B cell (primary cell): ENCODE data around the gene HAUS7. TPM values are rescaled to one million over a fixed set of nuclear protein-coding genes. Genes with fewer than 3 reads are reported as not detected.
A peak's percentile ranks its signal among the peaks of the same experiment; 100 is the strongest.

Experiments used
- ATAC-seq: fragments of 200-7000 bp; cut with Tn5 transposase; one replicate; pipeline ENCODE4 v1.10.0; 2021; ENCODE audit warnings: low read depth, mild to moderate bottlenecking, moderate number of reproducible peaks, moderate library complexity
- CTCF ChIA-PET: fragments of 350-600 bp; sonication (Branson Sonifier 250); formaldehyde crosslinking; loops from one replicate; lab custom pipeline; 2021; ENCODE audit warnings: antibody characterized with exemption, inconsistent platforms; lab: Charles Lee
- POLR2A ChIA-PET: fragments of 350-600 bp; sonication (Branson Sonifier 250); formaldehyde crosslinking; loops from one replicate; lab custom pipeline; 2021; ENCODE audit warnings: antibody characterized with exemption; lab: Charles Lee
- DNase-seq: peaks from one replicate; pipeline ENCODE4 v3.0.0; 2013
- H2AFZ ChIP-seq: 2 replicates; pipeline ENCODE4 v1.6.1; 2012; ENCODE audit warnings: mild to moderate bottlenecking, low read depth, low read length; ENCODE audit not compliant: insufficient read depth, poor library complexity, severe bottlenecking
- H3K27ac ChIP-seq, 2 donors: 1 replicate in 1 of 2; 2 replicates in 1 of 2; pipeline ENCODE4 v1.5.1; 2012 to 2013; ENCODE audit warnings: low read length in 2 of 2, mild to moderate bottlenecking in 2 of 2, moderate library complexity in 1 of 2
- H3K27me3 ChIP-seq, 4 experiments: fragments of 200-600 bp in 1 of 4; sonication (generic) in 1 of 4; replicated peaks in 1 of 4; 1 replicate in 2 of 4; 2 replicates in 2 of 4; pipeline versions ENCODE4 v1.6.1 to v1.7.0; 2013 to 2016; ENCODE audit warnings: low read length in 3 of 4, mild to moderate bottlenecking in 2 of 4, mixed read lengths in 1 of 4, moderate library complexity in 1 of 4; ENCODE audit not compliant: insufficient read depth in 4 of 4, control insufficient read depth in 3 of 4; ENCODE audit errors: control extremely low read depth in 1 of 4
- H3K36me3 ChIP-seq, 2 experiments: replicated peaks in 1 of 2; 1 replicate in 1 of 2; 2 replicates in 1 of 2; pipeline versions ENCODE4 v1.6.1 to v1.7.1; 2013; ENCODE audit warnings: low read length in 1 of 2; ENCODE audit not compliant: insufficient read depth in 2 of 2, control insufficient read depth in 1 of 2; ENCODE audit errors: control extremely low read depth in 1 of 2, extremely low read depth in 1 of 2
- H3K4me1 ChIP-seq, 2 donors: fragments of 200-600 bp in 1 of 2; sonication (generic) in 1 of 2; 1 replicate in 1 of 2; 2 replicates in 1 of 2; pipeline versions ENCODE4 v1.5.1 to v1.6.1; 2013 to 2017; ENCODE audit warnings: low read length in 2 of 2; ENCODE audit not compliant: control insufficient read depth in 2 of 2, insufficient read depth in 2 of 2
- H3K4me2 ChIP-seq: replicated peaks from 2 replicates; pipeline ENCODE3; 2012; ENCODE audit warnings: mild to moderate bottlenecking, low read depth, low read length; ENCODE audit not compliant: poor library complexity, severe bottlenecking
- H3K4me3 ChIP-seq, 5 experiments: fragments of 200-600 bp in 1 of 5; sonication (generic) in 1 of 5; 1 replicate in 3 of 5; 2 replicates in 2 of 5; pipeline versions ENCODE4 v1.5.1 to v1.7.0; 2011 to 2016; ENCODE audit warnings: low read length in 4 of 5, mild to moderate bottlenecking in 4 of 5, low read depth in 2 of 5, control low read depth in 1 of 5, moderate library complexity in 1 of 5; ENCODE audit not compliant: insufficient read depth in 1 of 5; ENCODE audit errors: control extremely low read depth in 1 of 5, extremely low read depth in 1 of 5
- H3K79me2 ChIP-seq: fragments of 200-600 bp; sonication (generic); one replicate; pipeline ENCODE4 v1.6.0; 2016; ENCODE audit warnings: low read length; ENCODE audit not compliant: control insufficient read depth, insufficient read depth
- H3K9ac ChIP-seq: fragments of 200-600 bp; sonication (generic); 2 replicates; pipeline ENCODE4 v1.6.1; 2017; ENCODE audit warnings: mild to moderate bottlenecking, low read length, moderate library complexity
- H3K9me3 ChIP-seq, 3 donors: one replicate each; pipeline versions ENCODE4 v1.6.1 to v1.7.1; 2013; ENCODE audit warnings: low read length in 2 of 3; ENCODE audit not compliant: control insufficient read depth in 2 of 3, insufficient read depth in 1 of 3; ENCODE audit errors: control extremely low read depth in 1 of 3
- H4K20me1 ChIP-seq: 2 replicates; pipeline ENCODE4 v1.6.0; 2012; ENCODE audit warnings: mild to moderate bottlenecking, low read length; ENCODE audit not compliant: insufficient read depth, control insufficient read depth, poor library complexity, severe bottlenecking
- H3K27ac Mint-ChIP-seq: one replicate; pipeline ENCODE4 v1.8.0; 2021; ENCODE audit warnings: mixed read lengths
- H3K27me3 Mint-ChIP-seq: one replicate; pipeline ENCODE4 v1.8.0; 2021; ENCODE audit warnings: mixed read lengths
- H3K4me1 Mint-ChIP-seq: one replicate; pipeline ENCODE4 v1.8.0; 2021; ENCODE audit warnings: mixed read lengths
- H3K4me3 Mint-ChIP-seq: one replicate; pipeline ENCODE4 v1.8.0; 2021; ENCODE audit warnings: mixed read lengths
- H3K9me3 Mint-ChIP-seq: one replicate; pipeline ENCODE4 v1.8.0; 2022; ENCODE audit warnings: mixed read lengths; ENCODE audit not compliant: insufficient read depth
- CTCF ChIP-seq: fragments of 200-600 bp; IDR thresholded peaks from one replicate; pipeline ENCODE4 v1.8.0; 2022; ENCODE audit warnings: antibody characterized with exemption, mild to moderate bottlenecking
- EZH2 ChIP-seq: IDR thresholded peaks from 2 replicates; pipeline ENCODE4 v1.6.1; 2012; ENCODE audit warnings: borderline replicate concordance, low read depth, mild to moderate bottlenecking, moderate library complexity, low read length; ENCODE audit not compliant: insufficient read depth, poor library complexity, severe bottlenecking
- WGBS: methylation state at CpG from one replicate; pipeline ENCODE4 v1.1.5; 2013; ENCODE audit warnings: missing lambda C conversion rate; ENCODE audit not compliant: insufficient coverage; 5-methylcytosine and 5-hydroxymethylcytosine counted together
- intact Hi-C: fragments of 100-400 bp; cut with micrococcal nuclease; formaldehyde crosslinking; loops from one replicate; pipeline ENCODE4 v1.10.0; 2022
- polyA plus RNA-seq: library from polyadenylated mRNA; depleted of rRNA; stranded (reverse); fragments of >200 nt; gene quantifications from 2 replicates; pipeline ENCODE4 v1.2.3, GENCODE V29; 2012
- total RNA-seq, 2 donors: library from RNA; stranded (reverse); fragments of 120-200 nt in 1 of 2; gene quantifications; 1 replicate in 1 of 2; 2 replicates in 1 of 2; pipeline versions ENCODE4 v1.2.3 to v1.2.4, GENCODE V29; 2013 to 2022

Gene HAUS7
- total and polyA plus RNA-seq, 2 donors (not counting 1 experiment from before 2014, with no cell fraction given), result 25.2 to 26.9 TPM

- no peak overlapping the region for H3K27ac ChIP-seq
- H3K79me2 ChIP-seq, result no peaks in the 10 kb centered on the region
- no peaks in the 10 kb centered on the region for H3K27me3 Mint-ChIP-seq
- no peaks in the 10 kb centered on the region for H3K9me3 Mint-ChIP-seq
- no peak for TF ChIP-seq EZH2
- H3K9me3 ChIP-seq, result no peaks in the 10 kb centered on the region
- H4K20me1 ChIP-seq, result no peaks in the 10 kb centered on the region
- ChIA-PET POLR2A (no interaction called here), CTCF (no interaction called here)
- no peaks in the 10 kb centered on the region for H3K27me3 ChIP-seq
- WGBS, result 63% methylated on average over 8 of the region's 12 CpGs
- no peak for ATAC-seq
- H3K4me3 ChIP-seq, result peak overlapping the region in 3 of 5 experiments; percentile 48 to 61 (median 57)
- peak overlapping the region; percentile 83 for H3K4me2 ChIP-seq
- no peak for DNase-seq
- no peaks in the 10 kb centered on the region for H3K36me3 ChIP-seq
- intact Hi-C loops, result no loop called here
- H3K9ac ChIP-seq, result peak overlapping the region; percentile 68
- no peak overlapping the region for H3K27ac Mint-ChIP-seq
- H2AFZ ChIP-seq, result peak overlapping the region; percentile 64
- H3K4me1 Mint-ChIP-seq, result peaks cover 8% of the 10 kb centered on the region
- peaks cover 9 to 11% of the 10 kb centered on the region in 2 donors for H3K4me1 ChIP-seq
- H3K4me3 Mint-ChIP-seq, result peak overlapping the region; percentile 81
Observed at GRCh38 chrX:153410888-153411254, 59.5 kb downstream of the HAUS7 start.

GRCh38 chrX:153410373-153410772 is 60.0 kb downstream of the HAUS7 start:
- Histone ChIP-seq H3K27ac (no peak overlapping the region), H3K9ac (no peak overlapping the region), H3K4me2 (no peak overlapping the region), H4K20me1 (no peaks in the 10 kb centered on the region), H3K79me2 (no peaks in the 10 kb centered on the region), H3K4me1 (peaks cover 9 to 11% of the 10 kb centered on the region in 2 donors), H2AFZ (no peak overlapping the region), H3K27me3 (no peaks in the 10 kb centered on the region), H3K4me3 (no peak overlapping the region), H3K9me3 (no peaks in the 10 kb centered on the region), H3K36me3 (no peaks in the 10 kb centered on the region)
- TF ChIP-seq CTCF (no peak), EZH2 (no peak)
- Mint-ChIP-seq H3K27me3 (no peaks in the 10 kb centered on the region), H3K9me3 (no peaks in the 10 kb centered on the region), H3K4me3 (no peak overlapping the region), H3K27ac (no peak overlapping the region), H3K4me1 (peaks cover 8% of the 10 kb centered on the region)
- ChIA-PET POLR2A (no interaction called here), CTCF (no interaction called here)
- WGBS, result 98% methylated on average over 7 of the region's 15 CpGs
- ATAC-seq (no peak), DNase-seq (no peak)
- intact Hi-C loops, result no loop called here
